HCT116 (cell line): ENCODE data around the gene NOC2L. TPM values are rescaled to one million over a fixed set of nuclear protein-coding genes. Genes with fewer than 3 reads are reported as not detected.

ENCODE experiments used
- ATAC-seq: fragments of 200-7000 bp; cut with Tn5 transposase; 2 replicates; pipeline ENCODE4 v1.9.1; 2020; ENCODE audit warnings: mild to moderate bottlenecking, moderate library complexity
- BruUV-seq: library from RNA; stranded (reverse); fragments of 400-500 nt; replicated peaks from 2 replicates; lab custom pipeline; 2021; lab: Mats Ljungman, UMichigan
- CTCF ChIA-PET: fragments of 300-600 bp; sonication (Branson Sonifier 250); formaldehyde crosslinking; loops from one replicate; lab custom pipeline; 2021; ENCODE audit warnings: antibody characterized with exemption; lab: Charles Lee
- POLR2A ChIA-PET: fragments of 300-600, 350-600 bp; sonication (Branson Sonifier 250); formaldehyde crosslinking; loops from one replicate; lab custom pipeline; 2021; ENCODE audit warnings: antibody characterized with exemption; lab: Charles Lee
- RAD21 ChIA-PET, 2 experiments: fragments of 300-600 bp; sonication (Branson Sonifier 250); formaldehyde crosslinking; loops; one replicate each; lab custom pipeline; 2023; ENCODE audit warnings: low total read pairs in 2 of 2; ENCODE audit not compliant: uncharacterized antibody in 2 of 2, unreplicated experiment in 2 of 2, low non-redundant PET in 1 of 2; lab: Charles Lee
- DNase-seq: peaks from one replicate; pipeline ENCODE4 v3.0.0-alpha.2; 2010; ENCODE audit warnings: low read depth, low spot score
- H2AFZ ChIP-seq: fragments of 200-600 bp; shearing (Covaris generic), sonication (generic); 2 replicates; pipeline ENCODE4 v1.6.1; 2017; ENCODE audit warnings: low read depth, mixed run types, mixed read lengths, antibody characterized with exemption, low read length; ENCODE audit not compliant: poor library complexity, severe bottlenecking
- H3K27ac ChIP-seq: 2 replicates; pipeline ENCODE4 v1.5.1; 2012; ENCODE audit warnings: low read depth, low read length
- H3K27me3 ChIP-seq: fragments of 200-600 bp; sonication (generic); 2 replicates; pipeline ENCODE4 v1.6.1; 2016; ENCODE audit warnings: mixed run types, low read length, mixed read lengths; ENCODE audit not compliant: insufficient read depth
- H3K36me3 ChIP-seq, 2 experiments: fragments of 200-500 bp in 1 of 2; fragments of 200-600 bp in 1 of 2; sonication (Bioruptor generic) in 1 of 2; sonication (generic) in 1 of 2; 2 replicates each; pipeline versions ENCODE4 v1.5.1 to v1.6.1; 2014 to 2016; ENCODE audit warnings: low read length in 2 of 2, inconsistent platforms in 1 of 2, mixed read lengths in 1 of 2, mixed run types in 1 of 2; ENCODE audit not compliant: insufficient read depth in 2 of 2, control insufficient read depth in 1 of 2
- H3K4me1 ChIP-seq, 2 experiments: fragments of 200-600 bp in 1 of 2; sonication (generic) in 1 of 2; 2 replicates each; pipeline versions ENCODE4 v1.5.1 to v1.6.1; 2012 to 2017; ENCODE audit warnings: low read length in 2 of 2, inconsistent platforms in 1 of 2, mild to moderate bottlenecking in 1 of 2, mixed read lengths in 1 of 2, mixed run types in 1 of 2, moderate library complexity in 1 of 2; ENCODE audit not compliant: insufficient read depth in 2 of 2, control insufficient read depth in 1 of 2
- H3K4me2 ChIP-seq: fragments of 200-600 bp; sonication (generic); 2 replicates; pipeline ENCODE4 v1.6.1; 2017; ENCODE audit warnings: mixed run types, low read length, mixed read lengths
- H3K4me3 ChIP-seq, 2 experiments: fragments of 200-600 bp in 1 of 2; sonication (generic) in 1 of 2; replicated peaks in 1 of 2; 2 replicates each; pipeline ENCODE4 v1.5.1; 2011 to 2016; ENCODE audit warnings: low read length in 2 of 2, control low read depth in 1 of 2, low read depth in 1 of 2, mild to moderate bottlenecking in 1 of 2, mixed read lengths in 1 of 2, mixed run types in 1 of 2
- H3K79me2 ChIP-seq: fragments of 200-600 bp; sonication (generic); 2 replicates; pipeline ENCODE4 v1.6.1; 2017; ENCODE audit warnings: mild to moderate bottlenecking, mixed run types, low read length, moderate library complexity, mixed read lengths; ENCODE audit not compliant: insufficient read depth
- H3K9ac ChIP-seq: fragments of 200-600 bp; sonication (generic); 2 replicates; pipeline ENCODE4 v1.6.1; 2016; ENCODE audit warnings: low read length, mixed read lengths
- H3K9me2 ChIP-seq: fragments of 200-600 bp; sonication (generic), shearing (Covaris generic); 2 replicates; pipeline ENCODE4 v1.6.1; 2017; ENCODE audit warnings: mixed run types, mild to moderate bottlenecking, moderate library complexity; ENCODE audit not compliant: insufficient read depth
- H3K9me3 ChIP-seq, 2 experiments: fragments of 200-500 bp in 1 of 2; fragments of 200-600 bp in 1 of 2; sonication (Bioruptor generic) in 1 of 2; sonication (generic) in 1 of 2; 2 replicates each; pipeline ENCODE4 v1.6.1; 2014 to 2017; ENCODE audit warnings: low read length in 2 of 2, mixed read lengths in 2 of 2, inconsistent platforms in 1 of 2, low read depth in 1 of 2, mild to moderate bottlenecking in 1 of 2, mixed run types in 1 of 2, moderate library complexity in 1 of 2; ENCODE audit not compliant: control insufficient read depth in 1 of 2, insufficient read depth in 1 of 2
- H4K20me1 ChIP-seq: fragments of 200-600 bp; sonication (generic), shearing (Covaris generic); 2 replicates; pipeline ENCODE4 v1.6.1; 2017; ENCODE audit warnings: mixed run types, mild to moderate bottlenecking, moderate library complexity; ENCODE audit not compliant: insufficient read depth
- CBX3 ChIP-seq: IDR thresholded peaks from 2 replicates; pipeline ENCODE4 v1.6.1; 2012; ENCODE audit warnings: low read depth
- EGR1 ChIP-seq: IDR thresholded peaks from 2 replicates; pipeline ENCODE4 v1.6.1; 2012; ENCODE audit warnings: low read depth
- EZH2 ChIP-seq: fragments of 200-600 bp; sonication (generic); IDR thresholded peaks from 2 replicates; pipeline ENCODE4 v1.6.1; 2017; ENCODE audit warnings: antibody characterized with exemption, mixed run types
- JUND ChIP-seq: IDR thresholded peaks from 2 replicates; pipeline ENCODE4 v1.6.1; 2012
- POLR2A ChIP-seq: IDR thresholded peaks from 2 replicates; pipeline ENCODE4 v1.7.0; 2011; ENCODE audit warnings: borderline replicate concordance; ENCODE audit not compliant: insufficient read depth, insufficient read length; ENCODE audit errors: extremely low read depth
- SIN3A ChIP-seq: IDR thresholded peaks from 2 replicates; pipeline ENCODE4 v1.6.1; 2012; ENCODE audit warnings: low read depth
- SP1 ChIP-seq: IDR thresholded peaks from 2 replicates; pipeline ENCODE4 v1.6.1; 2012; ENCODE audit warnings: low read depth
- YY1 ChIP-seq: IDR thresholded peaks from 2 replicates; pipeline ENCODE4 v1.6.1; 2011; ENCODE audit warnings: low read length, low read depth, moderate library complexity, mild to moderate bottlenecking; ENCODE audit not compliant: insufficient replicate concordance; ENCODE audit errors: extremely low read depth
- ZFX ChIP-seq: fragments of 450-650 bp; IDR thresholded peaks from 2 replicates; pipeline ENCODE4 v1.6.1; 2017
- ZNF274 ChIP-seq: fragments of 200-500 bp; sonication (Bioruptor generic); IDR thresholded peaks from 2 replicates; pipeline ENCODE4 v1.6.1; 2014; ENCODE audit warnings: mild to moderate bottlenecking, low read depth, low read length, inconsistent platforms
- intact Hi-C: fragments of 100-400 bp; cut with micrococcal nuclease; formaldehyde crosslinking; loops from 2 replicates; pipeline ENCODE4 v1.10.0; 2022
- total RNA-seq: library from RNA; stranded (reverse); gene quantifications from one replicate; pipeline ENCODE4 v1.2.1, GENCODE V29; 2021; ENCODE audit not compliant: unreplicated experiment
- TF ChIP-seq, protein P1 (sequence below), 3 experiments: fragments of 200-600 bp in 1 of 3; sonication (generic) in 1 of 3; IDR thresholded peaks in 2 of 3; conservative IDR thresholded peaks in 1 of 3; 2 replicates each; pipeline ENCODE4 v1.5.1; 2012 to 2017; ENCODE audit warnings: low read depth in 2 of 3, low read length in 2 of 3, antibody characterized with exemption in 1 of 3, borderline replicate concordance in 1 of 3, control low read depth in 1 of 3, mild to moderate bottlenecking in 1 of 3, mixed read lengths in 1 of 3, mixed run types in 1 of 3, moderate library complexity in 1 of 3; ENCODE audit not compliant: insufficient read depth in 1 of 3
- TF ChIP-seq, protein P2 (sequence below): IDR thresholded peaks from 2 replicates; pipeline ENCODE4 v1.6.1; 2012

NOC2L gene
- total RNA-seq, 1 experiment from 2014 or later, result 260 TPM

DNA sequence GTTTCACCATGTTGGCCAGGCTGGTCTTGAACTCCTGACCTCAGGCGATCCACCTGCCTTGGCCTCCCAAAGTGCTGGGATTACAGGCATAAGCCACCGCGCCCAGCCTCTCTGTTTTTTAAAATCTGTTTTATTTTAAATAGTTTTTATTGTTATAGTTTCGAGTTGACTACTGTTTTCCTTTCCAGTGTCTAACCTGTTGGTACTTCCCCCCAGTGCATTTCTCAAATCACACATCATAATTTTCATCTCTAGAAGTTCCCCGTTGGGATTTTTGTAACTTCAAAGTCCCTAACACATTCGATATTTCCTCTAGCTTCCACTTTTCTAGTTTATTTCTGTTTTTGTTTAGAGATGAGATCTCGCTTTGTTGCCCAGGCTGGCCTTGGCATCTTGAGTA lies 33.3 kb upstream of the NOC2L start:
- H3K27me3 ChIP-seq, result no peaks in the 10 kb centered on the region
- TF ChIP-seq EGR1 (no peak), SIN3A (no peak), JUND (no peak), ZFX (no peak), YY1 (no peak), POLR2A (no peak), CBX3 (no peak), EZH2 (no peak), SP1 (no peak), ZNF274 (no peak)
- TF ChIP-seq, protein P1, sequence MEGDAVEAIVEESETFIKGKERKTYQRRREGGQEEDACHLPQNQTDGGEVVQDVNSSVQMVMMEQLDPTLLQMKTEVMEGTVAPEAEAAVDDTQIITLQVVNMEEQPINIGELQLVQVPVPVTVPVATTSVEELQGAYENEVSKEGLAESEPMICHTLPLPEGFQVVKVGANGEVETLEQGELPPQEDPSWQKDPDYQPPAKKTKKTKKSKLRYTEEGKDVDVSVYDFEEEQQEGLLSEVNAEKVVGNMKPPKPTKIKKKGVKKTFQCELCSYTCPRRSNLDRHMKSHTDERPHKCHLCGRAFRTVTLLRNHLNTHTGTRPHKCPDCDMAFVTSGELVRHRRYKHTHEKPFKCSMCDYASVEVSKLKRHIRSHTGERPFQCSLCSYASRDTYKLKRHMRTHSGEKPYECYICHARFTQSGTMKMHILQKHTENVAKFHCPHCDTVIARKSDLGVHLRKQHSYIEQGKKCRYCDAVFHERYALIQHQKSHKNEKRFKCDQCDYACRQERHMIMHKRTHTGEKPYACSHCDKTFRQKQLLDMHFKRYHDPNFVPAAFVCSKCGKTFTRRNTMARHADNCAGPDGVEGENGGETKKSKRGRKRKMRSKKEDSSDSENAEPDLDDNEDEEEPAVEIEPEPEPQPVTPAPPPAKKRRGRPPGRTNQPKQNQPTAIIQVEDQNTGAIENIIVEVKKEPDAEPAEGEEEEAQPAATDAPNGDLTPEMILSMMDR (IDR thresholded peaks at IDR 0.05 in 2 of 3, conservative IDR thresholded peaks at IDR 0.05 in 1 of 3; ENCODE audit: borderline replicate concordance in 1 of 3, insufficient read depth in 1 of 3, low read depth in 2 of 3, low read length in 2 of 3), result no peak
- TF ChIP-seq, protein P2, sequence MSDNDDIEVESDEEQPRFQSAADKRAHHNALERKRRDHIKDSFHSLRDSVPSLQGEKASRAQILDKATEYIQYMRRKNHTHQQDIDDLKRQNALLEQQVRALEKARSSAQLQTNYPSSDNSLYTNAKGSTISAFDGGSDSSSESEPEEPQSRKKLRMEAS, result no peak
- H3K9me2 ChIP-seq, result no peaks in the 10 kb centered on the region
- no peak overlapping the region for H3K4me2 ChIP-seq
- intact Hi-C loops, result no loop called here
- no peak overlapping the region for H3K4me3 ChIP-seq
- no peak overlapping the region for H2AFZ ChIP-seq
- no peaks in the 10 kb centered on the region for H3K36me3 ChIP-seq
- H3K79me2 ChIP-seq, result peaks cover 2% of the 10 kb centered on the region; the same call in 1 of the 2 replicates
- CTCF ChIA-PET, result no interaction called here
- POLR2A ChIA-PET, result no interaction called here
- H3K9me3 ChIP-seq, result no peaks in the 10 kb centered on the region; a peak in 1 of 4 replicates
- RAD21 ChIA-PET, result no interaction called here
- no peak overlapping the region for H3K9ac ChIP-seq
- no peaks in the 10 kb centered on the region; the same call in 1 of the 2 replicates for H4K20me1 ChIP-seq
- BruUV-seq, result no TSS peak
- no peak overlapping the region for H3K27ac ChIP-seq
- no peak for DNase-seq
- peaks cover 0 to 9% of the 10 kb centered on the region in 2 experiments; a peak in 2 of 4 replicates for H3K4me1 ChIP-seq
- no peak for ATAC-seq
